RWPE2 (cell line): ENCODE measurements around the gene P3H2.

Experiments
- ATAC-seq: fragments of 200-7000 bp; cut with Tn5 transposase; 3 replicates; pipeline ENCODE4 v1.9.1; 2021; ENCODE audit warnings: low read depth
- DNase-seq: peaks from one replicate; pipeline ENCODE4 v3.0.0-alpha.2; 2020; ENCODE audit warnings: low spot score
- H3K27ac ChIP-seq: fragments of 450-650 bp; 2 replicates; pipeline ENCODE4 v1.5.1; 2017; ENCODE audit warnings: mild to moderate bottlenecking; ENCODE audit not compliant: poor library complexity, severe bottlenecking
- H3K27me3 ChIP-seq: fragments of 250-450 bp; sonication (Bioruptor Pico); 2 replicates; pipeline ENCODE4 v1.5.1; 2021; ENCODE audit warnings: mild to moderate bottlenecking, moderate library complexity; ENCODE audit not compliant: insufficient read depth, poor library complexity, severe bottlenecking
- H3K36me3 ChIP-seq: fragments of 250-450 bp; sonication (Bioruptor Pico); 2 replicates; pipeline ENCODE4 v1.5.1; 2020; ENCODE audit warnings: low read depth, mild to moderate bottlenecking, moderate library complexity
- H3K4me1 ChIP-seq: fragments of 250-450 bp; sonication (Bioruptor Pico); 2 replicates; pipeline ENCODE4 v1.5.1; 2021; ENCODE audit warnings: mild to moderate bottlenecking, moderate library complexity; ENCODE audit not compliant: insufficient read depth, poor library complexity, severe bottlenecking
- H3K4me3 ChIP-seq: fragments of 250-450 bp; sonication (Bioruptor Pico); 2 replicates; pipeline ENCODE4 v1.5.1; 2021; ENCODE audit warnings: mild to moderate bottlenecking, moderate library complexity; ENCODE audit not compliant: severe bottlenecking
- H3K9me3 ChIP-seq: fragments of 250-450 bp; sonication (Bioruptor Pico); 2 replicates; pipeline ENCODE4 v1.5.1; 2021; ENCODE audit warnings: mild to moderate bottlenecking, moderate library complexity; ENCODE audit not compliant: severe bottlenecking
- CTCF ChIP-seq: fragments of 450-650 bp; IDR thresholded peaks from one replicate; pipeline ENCODE4 v1.5.1; 2017; ENCODE audit warnings: mild to moderate bottlenecking, moderate library complexity; ENCODE audit not compliant: poor library complexity, severe bottlenecking

P3H2 gene

DNA sequence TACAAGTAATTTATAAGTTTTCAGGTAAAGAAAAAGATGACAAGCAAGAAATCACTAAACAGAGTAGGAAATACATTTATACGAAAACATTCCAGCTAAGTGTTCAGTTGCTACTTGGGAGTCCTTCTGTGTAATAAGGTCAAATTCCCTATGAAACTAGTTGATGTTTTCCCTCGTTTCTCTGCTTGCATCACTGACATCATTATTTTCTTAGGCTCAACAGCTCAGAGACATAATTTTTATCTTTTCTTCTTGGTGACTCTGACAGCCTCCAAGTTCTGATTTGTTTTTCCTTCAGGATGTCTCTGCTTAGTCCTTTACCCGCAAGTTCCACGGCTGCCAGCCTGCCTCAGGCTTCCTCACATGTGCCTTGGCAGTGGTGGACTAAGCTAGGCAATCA, 173.6 kb downstream of the P3H2 start:
- Histone ChIP-seq H3K9me3 (no peaks in the 10 kb centered on the region), H3K4me3 (no peak overlapping the region), H3K27me3 (no peaks in the 10 kb centered on the region), H3K27ac (peak overlapping the region; percentile 15), H3K36me3 (no peaks in the 10 kb centered on the region), H3K4me1 (peaks cover 21% of the 10 kb centered on the region)
- DNase-seq: no peak
- no peak for TF ChIP-seq CTCF
- ATAC-seq: no peak

GRCh38 chr3:189945935-189946709, 174.6 kb downstream of the P3H2 start:
- H3K27me3 ChIP-seq: no peaks in the 10 kb centered on the region
- ATAC-seq (no peak), DNase-seq (no peak)
- no peak overlapping the region for H3K4me3 ChIP-seq
- H3K36me3 ChIP-seq: no peaks in the 10 kb centered on the region
- no peak for TF ChIP-seq CTCF
- H3K27ac ChIP-seq: no peak overlapping the region
- H3K4me1 ChIP-seq: peaks cover 31% of the 10 kb centered on the region
- H3K9me3 ChIP-seq: no peaks in the 10 kb centered on the region

- ATAC-seq (peak; percentile 79), DNase-seq (no peak)
- Histone ChIP-seq H3K4me1 (peaks cover 33% of the 10 kb centered on the region), H3K27me3 (no peaks in the 10 kb centered on the region), H3K36me3 (no peaks in the 10 kb centered on the region), H3K27ac (peak overlapping the region; percentile 72), H3K9me3 (no peaks in the 10 kb centered on the region), H3K4me3 (no peak overlapping the region)
- no peak for TF ChIP-seq CTCF
Measured at GRCh38 chr3:189944285-189945145, 176.2 kb downstream of the P3H2 start.

DNA sequence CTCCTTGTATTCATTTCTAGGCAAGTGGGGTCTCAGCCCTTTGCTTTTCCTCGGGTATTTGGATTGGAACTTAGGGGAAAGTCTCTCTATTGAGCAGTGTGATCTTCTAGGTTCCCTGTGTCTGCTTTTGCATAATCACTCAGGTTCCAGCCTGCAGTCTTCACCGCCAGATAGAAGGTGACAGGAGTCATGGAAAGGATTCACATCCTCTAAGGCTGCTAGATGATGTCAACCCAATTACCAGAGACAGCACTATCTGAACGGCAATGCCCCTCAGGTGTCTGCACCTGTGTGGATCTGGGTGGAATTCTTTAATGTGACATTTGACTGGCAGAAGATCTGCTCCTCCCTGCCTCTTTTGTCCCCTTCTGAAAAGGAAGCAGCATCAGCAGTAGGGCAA, 177.7 kb downstream of the P3H2 start:
- Histone ChIP-seq H3K27me3 (no peaks in the 10 kb centered on the region), H3K36me3 (no peaks in the 10 kb centered on the region), H3K27ac (peak overlapping the region; percentile 72), H3K9me3 (no peaks in the 10 kb centered on the region), H3K4me3 (no peak overlapping the region), H3K4me1 (peaks cover 37% of the 10 kb centered on the region)
- TF ChIP-seq CTCF: no peak
- DNase-seq (no peak), ATAC-seq (no peak)
